Loucy (cell line): ENCODE measurements around the gene CCDC184.

Experiments used
- CTCF ChIP-seq: fragments of 200-600 bp; sonication (generic); conservative IDR thresholded peaks from 2 replicates; pipeline ENCODE4 v1.5.1; 2014; ENCODE audit warnings: mild to moderate bottlenecking, antibody characterized with exemption, low read length
- EZH2phosphoT487 ChIP-seq: fragments of 200-600 bp; IDR thresholded peaks from 2 replicates; pipeline ENCODE4 v1.6.1; 2018; ENCODE audit warnings: antibody characterized with exemption, mild to moderate bottlenecking, moderate library complexity, borderline replicate concordance

DNA sequence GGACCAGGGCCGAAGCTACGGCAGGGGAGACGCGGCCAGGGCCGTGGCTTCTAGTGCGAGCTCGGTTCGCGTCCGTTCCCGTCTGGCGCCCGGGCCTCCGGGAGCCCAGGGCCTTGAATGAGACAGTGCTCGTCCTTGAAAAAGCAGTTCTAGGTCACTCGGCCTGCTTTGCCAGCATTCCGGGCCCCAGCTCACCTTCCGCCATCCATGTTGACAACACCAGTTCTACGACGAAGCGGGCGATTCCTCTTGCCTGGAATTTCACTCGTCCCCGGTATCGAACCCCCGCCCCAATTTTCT is 15.2 kb downstream of the CCDC184 start:
- no peak for TF ChIP-seq CTCF
- TF ChIP-seq EZH2phosphoT487 = no peak
